Mesodermal cell (in vitro differentiated cells): Measurements from ENCODE around the gene YIPF2.

Source experiments
- H3K27ac ChIP-seq: 2 replicates; pipeline ENCODE4 v1.7.0; 2013; ENCODE audit warnings: mild to moderate bottlenecking, low read depth, low read length, moderate library complexity; ENCODE audit not compliant: severe bottlenecking
- H3K36me3 ChIP-seq: 2 replicates; pipeline ENCODE4 v1.7.1; 2013; ENCODE audit warnings: mild to moderate bottlenecking, low read length, moderate library complexity; ENCODE audit not compliant: control insufficient read depth, insufficient read depth
- H3K4me1 ChIP-seq: one replicate; pipeline ENCODE4 v1.7.1; 2013; ENCODE audit warnings: mild to moderate bottlenecking, low read length; ENCODE audit not compliant: insufficient read depth, control insufficient read depth, poor library complexity, severe bottlenecking
- H3K4me3 ChIP-seq: 2 replicates; pipeline ENCODE4 v1.7.0; 2013; ENCODE audit warnings: low read length, control low read depth, mild to moderate bottlenecking; ENCODE audit not compliant: insufficient read depth, poor library complexity, severe bottlenecking; ENCODE audit errors: extremely low read depth
- H3K9me3 ChIP-seq: 2 replicates; pipeline ENCODE4 v1.7.1; 2013; ENCODE audit warnings: mild to moderate bottlenecking, low read length, moderate library complexity; ENCODE audit not compliant: control insufficient read depth
- WGBS, 2 experiments: methylation state at CpG; one replicate each; pipeline ENCODE4 v1.1.5; 2013; ENCODE audit warnings: missing lambda C conversion rate in 2 of 2; ENCODE audit not compliant: insufficient coverage in 2 of 2; 5-methylcytosine and 5-hydroxymethylcytosine counted together

YIPF2 gene

GRCh38 chr19:10935371-10936059 lies 7.1 kb upstream of the YIPF2 start:
- Histone ChIP-seq H3K27ac (no peak overlapping the region), H3K36me3 (peaks cover 23% of the 10 kb centered on the region), H3K4me1 (peaks cover 2% of the 10 kb centered on the region), H3K9me3 (no peaks in the 10 kb centered on the region), H3K4me3 (no peak overlapping the region)
- WGBS, 2 experiments = 91 to 92% methylated on average over 9 of the region's 9 CpGs

DNA sequence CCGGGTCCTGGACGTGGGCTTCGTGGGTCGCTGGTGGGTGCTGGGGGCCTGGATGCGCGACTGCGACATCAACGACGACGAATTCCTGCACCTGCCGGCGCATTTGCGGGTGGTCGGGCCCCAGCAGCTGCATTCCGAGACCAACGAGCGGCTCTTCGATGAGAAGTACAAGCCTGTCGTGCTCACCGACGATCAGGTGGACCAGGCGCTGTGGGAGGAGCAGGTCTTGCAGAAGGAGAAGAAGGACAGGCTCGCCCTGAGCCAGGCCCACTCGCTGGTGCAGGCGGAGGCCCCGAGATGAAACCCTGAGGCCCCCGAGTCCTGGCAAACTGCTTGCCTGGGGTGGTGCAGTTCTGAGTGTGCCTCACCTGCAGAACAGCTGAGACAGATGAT lies 959 bp upstream of the YIPF2 start:
- WGBS, 2 experiments = 10 to 13% methylated on average over 26 to 27 of the region's 27 CpGs
- peak overlapping the region; percentile 59 for H3K27ac ChIP-seq
- peak overlapping the region; percentile 84 for H3K4me3 ChIP-seq
- H3K36me3 ChIP-seq = peaks cover 54% of the 10 kb centered on the region
- peaks cover 9% of the 10 kb centered on the region for H3K4me1 ChIP-seq
- no peaks in the 10 kb centered on the region for H3K9me3 ChIP-seq

DNA sequence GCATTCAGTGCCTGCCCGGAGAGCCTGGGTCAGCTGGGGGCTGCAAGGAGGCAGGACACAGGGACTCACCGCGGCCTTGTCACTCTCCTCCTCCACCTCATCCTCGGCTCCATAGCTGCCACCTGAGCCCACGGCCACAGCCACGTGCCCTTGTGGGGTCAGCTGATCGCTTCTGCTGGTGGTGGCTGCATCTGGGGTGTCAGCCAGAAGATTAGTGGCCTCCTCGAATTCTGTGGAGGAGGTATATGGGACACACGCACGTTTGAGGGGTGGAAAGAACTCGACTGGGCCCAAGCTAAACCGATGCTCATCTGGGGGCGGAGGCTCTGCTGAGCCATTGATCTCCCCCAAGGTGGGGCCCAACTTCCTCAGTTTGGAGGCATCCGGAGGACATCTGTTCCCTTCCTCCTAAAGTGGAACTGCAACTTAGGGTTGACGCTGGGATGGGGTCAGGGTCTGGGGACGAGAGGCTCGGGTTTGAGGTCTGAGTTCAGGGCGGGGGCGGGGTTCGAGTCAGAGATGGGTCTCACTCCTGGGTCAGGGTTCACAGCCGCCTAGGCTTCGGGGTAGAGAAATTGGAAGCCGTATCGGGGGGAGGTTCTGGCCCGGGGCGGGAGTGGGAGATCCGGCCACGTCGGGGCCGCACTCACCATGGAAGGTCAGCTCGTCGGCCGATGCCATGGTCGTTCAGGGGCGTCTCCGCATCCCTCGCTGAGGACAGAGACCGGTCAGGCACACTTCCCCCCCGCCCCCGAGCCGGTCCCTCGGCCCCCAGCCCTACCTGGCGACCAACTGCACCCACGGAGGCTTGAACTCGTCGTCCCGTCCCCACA lies 493 bp downstream of the YIPF2 start:
- Histone ChIP-seq H3K9me3 (no peaks in the 10 kb centered on the region), H3K4me3 (peak overlapping the region; percentile 84), H3K36me3 (peaks cover 61% of the 10 kb centered on the region), H3K4me1 (peaks cover 9% of the 10 kb centered on the region), H3K27ac (no peak overlapping the region)
- WGBS, 2 experiments = 21 to 25% methylated on average over 32 to 40 of the region's 47 CpGs

DNA sequence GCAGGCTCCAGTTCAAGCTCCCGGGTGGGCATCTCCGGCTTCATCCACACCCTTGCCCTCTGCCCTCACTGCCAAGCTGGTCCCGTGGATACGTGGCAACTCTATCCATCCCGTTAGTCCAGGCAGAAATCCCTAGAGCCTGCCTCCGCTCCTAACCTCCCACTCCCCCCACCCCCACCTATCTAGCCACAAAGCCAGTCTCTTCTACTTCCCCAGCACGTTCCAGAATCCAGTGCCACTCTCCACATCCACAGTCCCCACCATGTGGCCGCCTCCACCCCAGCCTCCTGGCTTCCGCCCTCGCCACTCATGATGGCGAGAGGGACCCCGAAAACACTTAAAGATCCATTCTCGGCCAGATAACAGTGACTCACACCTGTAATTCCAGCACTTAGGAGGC lies 3.8 kb downstream of the YIPF2 start:
- H3K27ac ChIP-seq = no peak overlapping the region
- H3K4me1 ChIP-seq = peaks cover 4% of the 10 kb centered on the region
- H3K36me3 ChIP-seq = peaks cover 66% of the 10 kb centered on the region
- 95 to 98% methylated on average over 12 to 13 of the region's 13 CpGs for WGBS, 2 experiments
- no peaks in the 10 kb centered on the region for H3K9me3 ChIP-seq
- no peak overlapping the region for H3K4me3 ChIP-seq

DNA sequence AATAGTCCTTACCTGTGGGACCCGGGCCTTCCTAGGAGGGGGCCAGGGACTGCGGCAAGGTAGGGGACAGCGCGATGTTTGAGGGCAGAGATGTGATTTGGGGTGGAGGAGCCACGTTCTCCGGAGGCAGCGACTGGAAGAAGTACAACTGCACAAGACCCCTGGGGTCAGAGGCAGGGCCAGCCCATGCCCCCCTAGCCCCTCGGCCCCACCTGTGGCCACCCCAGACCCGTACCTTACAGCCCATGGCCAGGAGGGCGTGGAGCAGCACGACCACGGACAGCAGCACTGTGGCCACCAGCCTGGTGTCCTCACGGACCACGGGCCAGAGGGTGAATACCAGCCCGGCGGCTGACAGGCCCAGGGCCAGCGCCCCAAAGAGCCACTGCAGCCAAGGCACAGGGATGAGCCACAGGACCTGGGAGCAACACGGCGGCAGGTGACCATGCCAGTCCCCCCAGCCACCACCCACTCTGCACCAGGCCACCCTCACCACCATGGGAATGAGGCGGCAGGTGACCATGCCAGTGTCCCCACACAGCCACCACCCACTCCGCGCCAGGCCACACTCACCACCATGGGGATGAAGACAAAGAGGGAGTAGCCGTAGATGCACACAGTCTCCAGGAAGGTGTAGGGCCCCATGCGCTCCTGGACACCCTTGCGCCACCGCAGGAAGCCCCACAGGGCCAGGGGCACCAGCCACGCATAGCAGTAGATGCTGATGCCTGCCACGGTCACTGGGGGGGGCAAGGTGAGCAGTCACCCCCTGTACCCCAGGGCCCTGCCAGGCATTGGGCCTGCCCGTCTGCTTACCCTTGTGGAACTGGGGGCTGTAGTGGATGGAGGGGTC lies 5.0 kb downstream of the YIPF2 start:
- WGBS, 2 experiments = 96 to 98% methylated on average over 19 to 28 of the region's 29 CpGs
- Histone ChIP-seq H3K27ac (no peak overlapping the region), H3K36me3 (peaks cover 77% of the 10 kb centered on the region), H3K4me3 (no peak overlapping the region), H3K9me3 (no peaks in the 10 kb centered on the region), H3K4me1 (peaks cover 4% of the 10 kb centered on the region)

GRCh38 chr19:10922638-10923014 lies 5.8 kb downstream of the YIPF2 start:
- no peak overlapping the region for H3K27ac ChIP-seq
- H3K4me3 ChIP-seq = no peak overlapping the region
- no peaks in the 10 kb centered on the region for H3K9me3 ChIP-seq
- H3K36me3 ChIP-seq = peaks cover 83% of the 10 kb centered on the region
- peaks cover 4% of the 10 kb centered on the region for H3K4me1 ChIP-seq
- WGBS, 2 experiments = 90% methylated on average over 2 of the region's 13 CpGs; no CpG with 5 or more reads in 1 of the 2 experiments

- Histone ChIP-seq H3K36me3 (peaks cover 80% of the 10 kb centered on the region), H3K4me3 (no peak overlapping the region), H3K27ac (no peak overlapping the region), H3K4me1 (no peaks in the 10 kb centered on the region), H3K9me3 (no peaks in the 10 kb centered on the region)
- WGBS, 2 experiments = 91 to 98% methylated on average over 8 to 23 of the region's 33 CpGs
These were observed 6.4 kb downstream of the YIPF2 start for GRCh38 chr19:10921910-10922637.

DNA sequence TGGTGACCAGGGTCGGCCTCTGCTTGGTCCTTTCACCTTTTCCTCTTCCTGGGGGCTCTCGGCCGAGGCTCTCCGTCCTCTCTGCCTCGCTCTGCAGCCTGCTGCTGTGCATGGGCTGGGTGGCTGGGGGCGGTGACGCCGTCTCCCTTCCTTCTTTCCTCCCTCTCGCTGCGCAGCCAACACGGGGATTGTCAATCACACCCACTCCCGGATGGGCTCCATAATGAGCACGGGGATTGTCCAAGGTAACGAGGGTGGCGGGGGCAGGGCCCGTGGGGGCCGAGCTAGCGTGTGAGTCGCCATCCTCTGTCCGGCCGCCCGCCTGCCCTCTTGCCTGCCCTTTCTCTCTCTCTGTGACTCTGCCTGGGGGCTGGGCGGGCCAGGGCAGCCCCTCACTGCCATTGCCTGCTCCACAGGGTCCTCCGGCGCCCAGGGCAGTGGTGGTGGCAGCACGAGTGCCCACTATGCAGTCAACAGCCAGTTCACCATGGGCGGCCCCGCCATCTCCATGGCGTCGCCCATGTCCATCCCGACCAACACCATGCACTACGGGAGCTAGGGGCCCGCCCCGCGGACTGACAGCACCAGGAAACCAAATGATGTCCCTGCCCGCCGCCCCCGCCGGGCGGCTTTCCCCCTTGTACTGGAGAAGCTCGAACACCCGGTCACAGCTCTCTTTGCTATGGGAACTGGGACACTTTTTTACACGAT lies 7.1 kb downstream of the YIPF2 start:
- Histone ChIP-seq H3K27ac (peak overlapping the region; percentile 23), H3K4me3 (no peak overlapping the region), H3K9me3 (no peaks in the 10 kb centered on the region), H3K36me3 (peaks cover 77% of the 10 kb centered on the region), H3K4me1 (no peaks in the 10 kb centered on the region)
- 94 to 96% methylated on average over 42 of the region's 43 CpGs for WGBS, 2 experiments

- H3K4me1 ChIP-seq = peaks cover under 1% of the 10 kb centered on the region
- WGBS, 2 experiments = 94 to 96% methylated on average over 15 to 16 of the region's 16 CpGs
- peak overlapping the region; percentile 23 for H3K27ac ChIP-seq
- peaks cover 80% of the 10 kb centered on the region for H3K36me3 ChIP-seq
- no peak overlapping the region for H3K4me3 ChIP-seq
- no peaks in the 10 kb centered on the region for H3K9me3 ChIP-seq
These were observed 7.7 kb downstream of the YIPF2 start for GRCh38 chr19:10920781-10921180.
